PC-9 (cell line): ENCODE results near the gene ACTR3C. TPM values are rescaled to one million over a fixed set of nuclear protein-coding genes. Genes with fewer than 3 reads are reported as not detected.
A peak's percentile ranks its signal among the peaks of the same experiment; 100 is the strongest.
"Not testable (repeated sequence)": the region's sequence is repeated elsewhere in the genome, so short reads cannot be mapped to it uniquely, and the experiment has no call there.

Experiments
- BruUV-seq: library from RNA; stranded (reverse); fragments of 400-500 nt; replicated peaks from 2 replicates; lab custom pipeline; 2021; lab: Mats Ljungman, UMichigan
- CTCF ChIA-PET: fragments of 300-600 bp; sonication (Branson Sonifier 250); formaldehyde crosslinking; loops from one replicate; lab custom pipeline; 2022; ENCODE audit warnings: antibody characterized with exemption; lab: Charles Lee
- POLR2A ChIA-PET: fragments of 300-600 bp; sonication (Branson Sonifier 250); formaldehyde crosslinking; loops from one replicate; lab custom pipeline; 2022; ENCODE audit warnings: antibody characterized with exemption; ENCODE audit not compliant: unreplicated experiment; lab: Charles Lee
- DNase-seq, 2 experiments: peaks; one replicate each; pipeline versions ENCODE4 v3.0.0 to v3.0.0-alpha.2; 2015 to 2022; ENCODE audit warnings: mixed read lengths in 1 of 2
- H2AFZ ChIP-seq: fragments of 200-600 bp; sonication (generic); 2 replicates; pipeline ENCODE4 v1.8.1; 2017; ENCODE audit warnings: antibody characterized with exemption
- H3F3A ChIP-seq: fragments of 200-600 bp; sonication (generic); 2 replicates; pipeline ENCODE4 v1.8.1; 2017; ENCODE audit warnings: antibody characterized with exemption, mild to moderate bottlenecking, low read depth; ENCODE audit not compliant: insufficient read depth
- H3K27ac ChIP-seq: fragments of 200-600 bp; sonication (generic); 2 replicates; pipeline ENCODE4 v1.6.1; 2016; ENCODE audit warnings: mixed run types
- H3K27me3 ChIP-seq: fragments of 200-600 bp; sonication (generic); 2 replicates; pipeline ENCODE4 v1.6.1; 2016; ENCODE audit warnings: low read depth, mixed run types; ENCODE audit not compliant: insufficient read depth
- H3K36me3 ChIP-seq: fragments of 200-600 bp; sonication (generic); 2 replicates; pipeline ENCODE4 v1.6.1; 2016; ENCODE audit warnings: low read depth, mixed run types
- H3K4me1 ChIP-seq: fragments of 200-600 bp; sonication (generic); replicated peaks from 2 replicates; pipeline ENCODE4 v1.6.1; 2016; ENCODE audit warnings: mixed run types; ENCODE audit not compliant: insufficient read depth
- H3K4me2 ChIP-seq: fragments of 200-600 bp; sonication (generic); 2 replicates; pipeline ENCODE4 v1.6.1; 2017; ENCODE audit warnings: mixed run types
- H3K4me3 ChIP-seq: fragments of 200-600 bp; sonication (generic); 2 replicates; pipeline ENCODE4 v1.6.1; 2016; ENCODE audit warnings: mixed run types
- H3K79me2 ChIP-seq: fragments of 200-600 bp; sonication (generic); 2 replicates; pipeline ENCODE4 v1.6.1; 2017; ENCODE audit warnings: low read depth, mixed run types
- H3K9me2 ChIP-seq: fragments of 200-600 bp; sonication (generic); 2 replicates; pipeline ENCODE4 v1.8.1; 2017; ENCODE audit warnings: mild to moderate bottlenecking; ENCODE audit not compliant: insufficient read depth
- H3K9me3 ChIP-seq: fragments of 200-600 bp; sonication (generic); 2 replicates; pipeline ENCODE4 v1.8.1; 2016; ENCODE audit warnings: low read depth; ENCODE audit not compliant: insufficient read depth
- H4K20me1 ChIP-seq: fragments of 200-600 bp; sonication (generic); 2 replicates; pipeline ENCODE4 v1.8.1; 2017; ENCODE audit not compliant: insufficient read depth
- CTCF ChIP-seq: fragments of 200-600 bp; sonication (generic); conservative IDR thresholded peaks from 2 replicates; pipeline ENCODE4 v1.6.1; 2017; ENCODE audit warnings: mixed run types, antibody characterized with exemption, mild to moderate bottlenecking, moderate library complexity
- intact Hi-C: fragments of 100-400 bp; cut with micrococcal nuclease; formaldehyde crosslinking; loops from one replicate; pipeline ENCODE4 v1.10.0; 2022; ENCODE audit not compliant: unreplicated experiment
- total RNA-seq: library from RNA; stranded (reverse); gene quantifications from 2 replicates; pipeline ENCODE4 v1.2.3, GENCODE V29; 2021

The ACTR3C gene
- total RNA-seq, 1 experiment from 2014 or later, result 34.5 TPM

GRCh38 chr7:150288816-150289215 is 34.5 kb downstream of the ACTR3C start:
- H3K36me3 ChIP-seq, H3K27me3 ChIP-seq, BruUV-seq, H2AFZ ChIP-seq, DNase-seq, CTCF ChIA-PET, H3F3A ChIP-seq, H3K9me3 ChIP-seq, H3K9me2 ChIP-seq, H4K20me1 ChIP-seq, POLR2A ChIA-PET, H3K79me2 ChIP-seq, H3K27ac ChIP-seq, H3K4me2 ChIP-seq, H3K4me1 ChIP-seq, H3K4me3 ChIP-seq: not testable (repeated sequence)
- intact Hi-C loops, result loop anchor here (10.0 kb wide), 2 partner anchors 486 to 886 kb away; no protein-coding TSS in a partner anchor

- H3K9me3 ChIP-seq, H3K79me2 ChIP-seq, H4K20me1 ChIP-seq, H3F3A ChIP-seq, H3K27ac ChIP-seq, DNase-seq, H3K4me3 ChIP-seq, H3K36me3 ChIP-seq, H3K27me3 ChIP-seq, H3K9me2 ChIP-seq, BruUV-seq, H3K4me1 ChIP-seq, H3K4me2 ChIP-seq, POLR2A ChIA-PET, H2AFZ ChIP-seq: not testable (repeated sequence)
- intact Hi-C loops, result loop anchor here (10.0 kb wide), 2 partner anchors 487 to 887 kb away; no protein-coding TSS in a partner anchor
- CTCF ChIA-PET, result interaction anchor here (0.7 kb wide), 1 partner anchor 35 kb away, joined by 3 read pairs; the partner anchor contains the start of genes ACTR3C and LRRC61
These were observed 35.5 kb downstream of the ACTR3C start for GRCh38 chr7:150287815-150288214.

- H3K79me2 ChIP-seq, H2AFZ ChIP-seq, H3K4me1 ChIP-seq, H3K9me2 ChIP-seq, H3K27ac ChIP-seq, H3K9me3 ChIP-seq, H3K4me3 ChIP-seq, H3K4me2 ChIP-seq, H4K20me1 ChIP-seq, H3F3A ChIP-seq, H3K27me3 ChIP-seq, CTCF ChIA-PET, H3K36me3 ChIP-seq, POLR2A ChIA-PET, BruUV-seq: not testable (repeated sequence)
- intact Hi-C loops, result loop anchor here (1.0 to 10.0 kb wide), 3 partner anchors 135 to 889 kb away; no protein-coding TSS in a partner anchor
- DNase-seq, result peak; percentile 47 to 48
- peak; percentile 73 for TF ChIP-seq CTCF
These were observed 37.2 kb downstream of the ACTR3C start for GRCh38 chr7:150285849-150286754.

DNA sequence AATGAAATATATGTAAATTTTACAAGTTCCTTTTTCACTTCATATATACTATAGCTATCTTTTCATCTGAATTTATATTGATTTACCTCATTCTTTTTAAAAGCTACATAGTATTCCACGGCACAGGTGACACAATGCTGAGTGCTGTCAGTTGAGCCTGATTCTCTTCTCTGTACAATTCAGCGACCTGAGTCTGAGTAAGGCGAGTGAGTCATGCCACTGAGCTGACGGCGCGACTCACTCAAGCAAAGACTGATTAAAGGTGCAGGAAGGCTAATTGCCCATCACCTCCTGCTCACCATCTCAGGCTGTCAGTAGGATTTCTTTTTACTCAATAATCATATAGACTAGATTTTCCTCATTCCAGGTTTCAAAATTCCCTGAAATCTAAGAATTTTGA is 39.7 kb downstream of the ACTR3C start:
- DNase-seq, H3K4me1 ChIP-seq, H3K9me2 ChIP-seq, H3K36me3 ChIP-seq, H4K20me1 ChIP-seq, BruUV-seq, H3K27ac ChIP-seq, POLR2A ChIA-PET, H3K79me2 ChIP-seq, CTCF ChIA-PET, H2AFZ ChIP-seq, H3K4me2 ChIP-seq, H3K4me3 ChIP-seq, H3K9me3 ChIP-seq, H3K27me3 ChIP-seq, H3F3A ChIP-seq: not testable (repeated sequence)
- intact Hi-C loops, result loop anchor here (10.0 kb wide), 2 partner anchors 491 to 891 kb away; no protein-coding TSS in a partner anchor

- H3K4me1 ChIP-seq, H3K79me2 ChIP-seq, H3K9me2 ChIP-seq, DNase-seq, H3K4me3 ChIP-seq, CTCF ChIA-PET, H3K27ac ChIP-seq, H2AFZ ChIP-seq, H3K27me3 ChIP-seq, H4K20me1 ChIP-seq, BruUV-seq, H3K4me2 ChIP-seq, POLR2A ChIA-PET, H3F3A ChIP-seq, H3K36me3 ChIP-seq, H3K9me3 ChIP-seq: not testable (repeated sequence)
- intact Hi-C loops, result loop anchor here (10.0 kb wide), 2 partner anchors 492 to 892 kb away; no protein-coding TSS in a partner anchor
These were observed 40.2 kb downstream of the ACTR3C start for GRCh38 chr7:150283111-150283510.

DNA sequence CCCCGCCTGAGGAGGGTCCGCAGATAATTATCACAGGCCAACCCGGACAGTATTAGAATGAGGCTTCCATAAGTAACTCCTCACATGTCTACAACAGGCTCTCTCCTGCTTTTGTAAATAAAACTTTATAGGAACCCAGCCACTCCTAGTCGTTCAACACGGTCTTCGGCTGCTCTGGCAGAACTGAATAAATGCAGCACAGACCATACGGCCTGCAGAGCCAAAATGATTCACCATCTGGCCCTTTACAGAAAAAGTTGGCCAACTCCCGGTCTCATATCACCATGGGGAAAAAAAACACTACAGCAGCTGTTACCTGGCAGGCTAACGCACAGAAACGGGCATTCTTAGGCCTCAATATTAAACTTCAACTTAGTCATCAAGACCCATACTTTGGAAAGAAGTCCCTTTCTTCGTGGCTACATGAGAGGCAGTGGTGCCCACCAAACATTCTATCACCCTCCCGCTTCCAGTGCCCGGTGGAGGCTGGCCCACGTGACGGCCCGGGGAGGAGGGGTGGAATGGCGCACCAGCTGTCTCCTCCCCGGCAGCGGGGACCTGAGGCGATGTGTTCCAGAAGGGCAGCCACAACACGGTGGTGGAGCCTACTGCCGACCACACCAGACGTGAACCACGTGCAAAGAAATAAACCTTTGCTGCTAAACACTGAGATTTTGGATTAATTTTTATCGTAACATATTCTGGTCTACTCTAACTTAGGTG is 41.5 kb downstream of the ACTR3C start:
- H3K4me1 ChIP-seq, H3K79me2 ChIP-seq, H3K9me3 ChIP-seq, H4K20me1 ChIP-seq, H2AFZ ChIP-seq, H3F3A ChIP-seq, BruUV-seq, H3K9me2 ChIP-seq, H3K4me3 ChIP-seq, H3K36me3 ChIP-seq, H3K27ac ChIP-seq, DNase-seq, H3K4me2 ChIP-seq, POLR2A ChIA-PET, H3K27me3 ChIP-seq, CTCF ChIA-PET: not testable (repeated sequence)
- intact Hi-C loops, result loop anchor here (10.0 kb wide), 2 partner anchors 493 to 893 kb away; no protein-coding TSS in a partner anchor
